ENCODE results near the gene AKR1B15. TPM values are rescaled to one million over a fixed set of nuclear protein-coding genes. Genes with fewer than 3 reads are reported as not detected.
A peak's percentile ranks its signal among the peaks of the same experiment; 100 is the strongest.
"Not testable (repeated sequence)": the region's sequence is repeated elsewhere in the genome, so short reads cannot be mapped to it uniquely, and the experiment has no call there.

The AKR1B15 gene
- total RNA-seq, 1 experiment from 2014 or later, result 2.0 TPM

DNA sequence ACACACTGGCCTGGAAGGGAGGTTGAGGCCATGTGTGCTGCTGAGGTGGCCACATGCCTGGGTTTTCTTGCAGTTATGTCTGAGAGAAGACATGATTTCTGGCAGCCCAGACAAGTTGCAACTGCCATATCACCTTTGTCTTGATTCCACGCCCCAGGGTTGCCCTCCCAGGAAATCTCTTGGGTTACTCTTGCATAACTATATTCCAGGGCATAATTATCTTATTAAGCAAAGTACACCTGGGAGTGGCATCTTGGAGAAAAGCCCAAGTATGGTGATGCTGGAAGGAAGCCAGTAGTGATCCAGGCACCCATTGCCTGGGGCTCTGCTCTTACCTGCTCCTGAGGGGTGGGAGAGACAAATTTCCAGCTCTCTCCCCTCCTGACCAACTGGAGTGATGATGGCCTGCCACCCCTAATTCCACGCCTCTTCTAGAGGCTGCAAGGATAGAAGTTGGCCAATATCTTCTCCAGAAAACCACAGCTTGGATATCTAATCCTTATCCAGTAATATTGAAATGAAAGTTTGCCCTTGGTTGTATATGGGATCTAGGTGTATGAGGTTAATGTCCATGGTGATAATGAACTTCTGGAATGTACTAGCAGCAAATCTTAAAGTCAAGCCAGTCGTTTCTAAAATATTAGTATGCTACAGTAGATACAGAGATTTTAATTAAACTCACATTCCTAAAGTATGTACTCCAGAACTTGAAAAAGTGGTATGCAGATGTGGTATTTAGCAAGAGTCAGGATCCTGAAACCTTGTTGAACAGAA lies 16.5 kb upstream of the AKR1B15 start:
- DNase-seq (ENCODE audit: extremely low read depth, low read depth), result no peak

DNA sequence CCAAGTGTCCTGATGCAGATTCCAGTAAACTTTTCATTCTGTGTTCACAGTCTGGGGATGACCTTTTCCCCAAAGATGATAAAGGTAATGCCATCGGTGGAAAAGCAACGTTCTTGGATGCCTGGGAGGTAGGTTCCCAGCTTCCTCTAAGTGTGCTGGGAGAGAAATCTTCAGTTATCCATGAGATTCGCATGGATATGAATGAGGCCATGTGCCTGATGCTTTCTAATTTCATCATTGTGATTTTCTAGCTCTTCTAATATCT lies 16.0 kb upstream of the AKR1B15 start:
- DNase-seq (ENCODE audit: extremely low read depth, low read depth), result no peak

- DNase-seq (ENCODE audit: extremely low read depth, low read depth), result no peak
Observed at GRCh38 chr7:134533288-134533771, 15.6 kb upstream of the AKR1B15 start.

DNA sequence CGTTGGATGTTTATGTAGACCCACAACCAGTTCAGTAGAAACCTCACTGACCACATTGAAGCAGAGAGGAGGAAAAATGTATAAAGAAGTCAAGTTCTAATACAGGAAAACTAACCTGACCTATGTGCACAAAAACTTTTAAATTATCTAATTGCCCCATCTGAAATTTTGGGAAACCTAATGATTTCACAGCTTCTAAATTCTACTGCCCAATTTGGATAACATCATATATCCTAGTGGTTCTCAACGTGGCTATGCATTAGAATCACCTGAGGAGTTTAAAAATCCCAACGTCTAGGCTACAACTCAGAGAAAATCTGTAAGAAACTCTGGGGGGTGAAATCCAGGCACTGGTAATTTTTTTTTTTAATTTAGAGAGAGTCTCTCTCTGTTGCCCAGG lies 14.3 kb upstream of the AKR1B15 start:
- no peak for DNase-seq (ENCODE audit: extremely low read depth, low read depth)

DNA sequence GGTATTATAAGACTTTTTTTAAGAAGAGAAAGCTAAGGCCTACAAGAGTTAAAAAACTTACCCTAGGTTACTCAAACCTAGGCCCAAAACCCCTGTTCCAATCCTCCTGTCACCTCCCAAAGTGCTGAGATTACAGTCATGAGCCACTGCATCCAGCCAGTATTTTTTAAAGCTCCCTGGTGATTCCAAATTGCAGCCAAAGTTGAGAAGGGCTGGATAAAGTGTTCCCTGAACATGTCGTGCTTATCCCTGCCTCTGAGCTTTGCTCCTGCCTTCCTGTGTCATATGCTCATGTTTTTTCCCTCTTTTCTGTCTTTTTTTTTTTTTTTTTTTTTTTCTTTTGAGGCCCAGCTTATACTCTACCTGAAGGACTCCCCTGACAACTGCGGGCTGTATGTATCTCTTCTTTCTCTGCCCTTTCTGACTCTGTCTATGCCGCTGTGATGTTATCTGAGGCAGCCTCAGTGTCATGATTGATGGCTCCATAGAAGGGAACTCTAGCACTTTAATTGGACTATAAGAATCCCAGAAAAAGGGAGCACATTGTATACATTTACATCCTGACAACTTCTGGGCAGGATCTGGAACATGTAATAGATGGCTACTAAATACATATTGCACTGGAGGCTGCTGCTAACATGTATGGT lies 13.5 kb upstream of the AKR1B15 start:
- no peak for DNase-seq (ENCODE audit: extremely low read depth, low read depth)

- DNase-seq (ENCODE audit: extremely low read depth, low read depth), result no peak
Observed at GRCh38 chr7:134535919-134536299, 13.0 kb upstream of the AKR1B15 start.

DNA sequence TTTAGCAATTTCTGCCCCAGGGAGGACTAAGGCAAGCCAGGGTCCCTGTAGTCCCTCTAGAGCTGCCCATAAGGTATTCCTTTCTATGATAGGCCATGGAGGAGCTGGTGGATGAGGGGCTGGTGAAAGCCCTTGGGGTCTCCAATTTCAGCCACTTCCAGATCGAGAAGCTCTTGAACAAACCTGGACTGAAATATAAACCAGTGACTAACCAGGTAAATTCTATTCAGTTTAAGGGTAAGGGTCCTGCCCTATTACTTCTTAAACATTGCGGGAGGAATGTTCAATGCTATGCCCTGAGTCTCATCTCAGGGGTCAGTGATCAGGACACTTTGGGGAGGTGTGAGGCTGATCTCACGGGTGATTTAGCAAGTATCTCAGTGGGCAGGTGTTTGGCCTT lies 12.4 kb upstream of the AKR1B15 start:
- not testable (repeated sequence) for DNase-seq (ENCODE audit: extremely low read depth, low read depth)

GRCh38 chr7:134537273-134537781 lies 11.6 kb upstream of the AKR1B15 start:
- not testable (repeated sequence) for DNase-seq (ENCODE audit: extremely low read depth, low read depth)

- no peak for DNase-seq (ENCODE audit: extremely low read depth, low read depth)
Observed at GRCh38 chr7:134539380-134540004, 9.4 kb upstream of the AKR1B15 start.

GRCh38 chr7:134541501-134542194 lies 7.3 kb upstream of the AKR1B15 start:
- not testable (repeated sequence) for DNase-seq (ENCODE audit: extremely low read depth, low read depth)

- no peak for DNase-seq (ENCODE audit: extremely low read depth, low read depth)
Observed at GRCh38 chr7:134542195-134542771, 6.6 kb upstream of the AKR1B15 start.

DNA sequence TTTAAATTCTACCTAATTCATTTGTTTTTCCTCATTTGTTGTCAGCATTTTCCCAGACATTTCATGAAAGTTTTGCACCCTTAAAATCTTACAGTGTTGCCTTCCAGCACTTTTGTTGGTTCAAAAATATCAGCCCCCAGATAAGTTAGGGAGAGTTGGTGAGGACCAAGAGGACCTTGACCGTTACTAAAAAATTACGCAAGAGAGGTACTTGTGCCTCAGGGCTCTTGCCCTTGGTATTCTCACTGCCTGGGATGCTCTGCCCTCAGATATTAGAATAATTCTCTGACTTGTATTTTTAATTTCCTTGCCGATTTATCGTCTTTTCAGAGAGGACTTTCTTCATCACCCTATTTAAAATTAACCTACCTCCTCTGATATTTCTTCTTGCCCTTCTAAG lies 3.5 kb upstream of the AKR1B15 start:
- no peak for DNase-seq (ENCODE audit: extremely low read depth, low read depth)

GRCh38 chr7:134545918-134546317 lies 3.0 kb upstream of the AKR1B15 start:
- DNase-seq (ENCODE audit: extremely low read depth, low read depth), result no peak

DNA sequence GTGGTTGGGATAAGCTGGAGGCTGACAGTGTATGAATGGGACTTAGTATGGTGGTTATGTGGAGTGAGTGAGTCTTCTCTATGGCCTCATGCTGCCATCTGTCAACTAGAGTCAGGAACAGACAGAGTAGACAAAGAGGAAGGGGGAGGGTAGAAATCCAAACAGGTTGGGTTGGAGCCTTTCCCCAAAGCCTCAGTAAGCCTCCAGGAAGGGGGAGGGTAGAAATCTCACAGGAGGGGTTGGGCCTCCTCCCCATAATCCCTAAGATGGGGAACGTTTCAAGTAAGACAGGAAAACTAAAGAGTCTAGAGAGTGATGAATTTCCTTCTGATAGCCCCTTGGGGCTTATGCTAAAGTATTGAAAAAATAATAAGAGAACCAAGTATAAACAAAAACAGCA lies 2.0 kb upstream of the AKR1B15 start:
- no peak for DNase-seq (ENCODE audit: extremely low read depth, low read depth)

DNA sequence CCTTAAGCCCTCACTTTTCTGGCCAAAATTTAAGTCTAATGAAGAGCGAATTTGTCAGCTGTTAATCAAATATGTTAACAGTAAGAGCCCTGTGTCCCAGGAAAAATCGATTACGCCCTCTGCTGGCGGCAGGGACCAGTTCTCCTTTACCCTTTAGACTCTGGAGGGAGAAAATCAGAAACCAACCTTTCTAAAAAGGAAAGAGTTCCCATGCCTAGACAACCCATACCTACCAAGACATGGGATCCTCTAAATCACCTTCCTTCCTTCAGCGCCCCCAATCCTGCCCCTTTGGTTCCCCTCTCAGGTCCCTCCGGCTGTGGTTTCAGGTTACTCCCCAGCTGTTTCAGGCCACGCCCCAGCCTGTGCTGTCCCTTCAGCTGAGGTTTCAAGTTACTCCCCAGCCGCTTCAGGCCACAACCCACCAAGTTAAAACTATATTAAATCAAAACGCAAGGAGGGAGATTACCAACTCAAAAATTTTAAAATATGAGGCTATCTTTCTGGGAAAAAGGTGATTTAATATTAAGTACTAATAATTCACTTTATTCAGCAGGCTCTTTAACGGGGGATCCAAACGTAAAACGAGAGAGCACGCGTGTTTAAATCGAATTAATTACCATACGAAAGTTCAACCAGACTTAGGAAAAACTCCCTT lies 1.4 kb upstream of the AKR1B15 start:
- DNase-seq (ENCODE audit: extremely low read depth, low read depth), result peak; percentile 78

GRCh38 chr7:134549366-134549765 lies 456 bp downstream of the AKR1B15 start:
- no peak for DNase-seq (ENCODE audit: extremely low read depth, low read depth)

DNA sequence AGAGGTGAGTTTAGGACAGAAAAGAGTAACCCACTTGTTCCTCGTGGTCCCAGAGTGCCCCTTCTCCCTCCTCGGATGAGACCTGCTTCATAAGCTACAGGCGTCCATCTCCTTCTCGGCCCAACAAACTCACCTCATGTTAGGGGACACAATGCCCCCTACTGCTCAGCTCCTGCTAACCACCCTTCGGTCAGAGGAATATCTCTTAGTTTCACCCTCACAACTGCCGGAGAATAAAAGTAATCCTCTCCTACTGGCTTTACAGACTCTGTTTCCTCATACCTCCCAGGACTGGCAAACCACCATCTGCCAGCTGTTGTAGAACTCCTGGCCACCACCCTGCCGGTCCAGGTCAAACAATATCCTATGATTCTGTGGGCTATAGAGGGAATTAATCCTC lies 3.2 kb downstream of the AKR1B15 start:
- DNase-seq (ENCODE audit: extremely low read depth, low read depth), result no peak

DNA sequence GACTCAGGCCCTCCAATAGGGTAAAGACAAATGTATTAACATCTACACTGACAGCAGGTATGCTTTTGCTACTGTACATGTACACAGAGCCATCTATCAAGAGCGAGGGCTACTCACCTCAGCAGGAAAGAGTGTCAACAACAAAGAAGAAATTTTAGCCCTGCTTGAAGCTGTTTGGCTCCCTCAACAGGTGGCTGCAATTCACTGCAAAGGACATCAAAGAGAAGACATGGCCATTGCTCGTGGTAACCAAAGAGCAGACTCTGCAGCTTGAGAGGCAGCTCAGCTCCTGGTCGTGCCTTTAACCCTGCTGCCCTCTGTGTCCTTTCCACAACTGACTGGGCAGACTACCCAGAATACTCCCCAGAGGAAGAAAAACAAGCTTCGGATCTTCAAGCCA lies 5.1 kb downstream of the AKR1B15 start:
- no peak for DNase-seq (ENCODE audit: extremely low read depth, low read depth)

DNA sequence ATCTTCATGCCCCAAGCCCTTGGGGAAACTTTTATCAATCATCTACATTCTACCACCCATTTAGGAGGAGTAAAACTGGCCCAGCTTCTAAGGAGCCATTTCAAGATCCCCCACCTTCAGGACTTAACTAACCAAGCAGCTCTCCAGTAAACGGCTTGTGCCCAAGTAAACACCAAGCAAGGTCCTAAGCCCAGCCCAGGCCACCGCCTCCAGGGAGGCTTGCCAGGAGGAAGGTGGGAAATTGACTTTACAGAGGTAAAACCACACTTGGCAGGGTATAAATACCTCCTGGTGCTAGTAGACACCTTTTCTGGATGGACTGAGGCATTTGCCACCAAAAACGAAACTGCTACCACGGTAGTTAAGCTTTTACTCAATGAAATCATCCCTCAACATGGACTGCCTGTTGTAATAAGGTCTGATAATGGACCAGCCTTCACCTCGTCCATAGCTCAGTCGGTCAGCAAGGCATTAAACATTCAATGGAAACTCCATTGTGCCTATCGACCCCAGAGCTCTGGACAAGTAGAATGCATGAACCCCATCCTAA lies 5.6 kb downstream of the AKR1B15 start:
- DNase-seq (ENCODE audit: extremely low read depth, low read depth), result no peak

DNA sequence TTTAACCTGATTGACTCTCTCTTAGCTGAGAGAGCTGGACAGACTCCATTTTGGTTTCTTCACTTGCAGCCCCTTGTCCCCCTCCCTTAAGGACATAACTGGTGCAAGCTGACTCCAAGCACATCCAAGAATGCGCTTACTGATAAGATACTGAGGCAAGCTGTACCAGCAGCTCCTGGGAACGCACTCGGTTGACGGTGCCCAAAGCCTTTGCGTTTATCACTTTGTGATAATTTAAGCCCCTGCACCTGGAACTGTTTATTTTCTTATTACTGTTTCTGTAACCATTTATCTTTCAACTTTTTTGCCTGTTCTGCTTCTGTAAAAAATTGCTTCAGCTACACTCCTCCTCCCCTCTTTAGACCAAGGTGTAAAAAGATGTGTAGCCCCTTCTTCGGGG lies 8.5 kb downstream of the AKR1B15 start:
- no peak for DNase-seq (ENCODE audit: extremely low read depth, low read depth)
